ENCODE measurements around the gene C16orf86. TPM values are rescaled to one million over a fixed set of nuclear protein-coding genes. Genes with fewer than 3 reads are reported as not detected.

The C16orf86 gene
- total RNA-seq, 2 experiments from 2014 or later = 2.9 to 4.3 TPM

DNA sequence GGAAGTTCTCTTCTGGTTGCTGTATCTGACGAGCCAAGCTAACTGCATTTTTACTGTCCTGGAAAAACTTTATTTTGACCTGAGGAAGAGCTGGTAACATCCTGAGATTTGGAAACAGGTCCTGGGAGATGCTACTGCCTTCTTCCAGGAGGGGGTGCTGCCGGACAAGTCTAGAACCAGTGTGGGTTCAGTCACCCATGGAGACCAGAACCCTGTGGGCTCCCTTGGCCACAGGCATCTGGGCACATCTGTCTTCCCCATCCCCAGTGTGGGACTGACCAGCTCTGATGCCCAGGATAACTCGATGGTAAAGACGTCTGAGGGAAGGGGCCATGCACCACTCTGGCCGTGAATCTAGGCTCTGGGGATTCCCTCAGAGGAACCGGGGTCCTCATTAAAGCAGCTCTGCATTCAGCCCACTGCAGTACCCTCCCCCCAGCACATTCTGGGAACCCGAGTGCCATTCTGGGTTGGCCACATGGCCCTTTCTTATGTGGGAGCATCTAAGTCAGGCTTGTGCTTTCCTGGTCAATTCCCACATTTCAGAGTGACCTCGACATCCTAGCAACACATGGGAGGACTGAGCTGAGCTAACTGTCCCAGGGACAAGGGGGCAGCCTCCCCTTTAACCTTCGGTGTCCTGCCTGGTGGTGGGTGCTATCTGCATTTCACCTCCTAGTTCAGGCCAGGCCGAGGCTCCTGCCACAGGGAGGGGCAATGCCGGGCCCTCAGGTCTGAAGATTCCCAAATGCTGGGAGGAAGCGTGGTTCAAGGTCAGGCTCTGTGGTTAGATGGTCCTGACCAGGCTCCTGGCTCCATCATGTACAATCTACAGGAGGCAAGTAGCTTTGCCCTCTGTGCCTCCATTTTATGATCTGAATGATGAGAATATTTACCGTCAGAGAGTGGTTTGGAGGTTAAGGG lies 6.4 kb downstream of the C16orf86 start:
- Mint-ChIP-seq H3K9me3 (no peaks in the 10 kb centered on the region), H3K27me3 (no peaks in the 10 kb centered on the region), H3K4me3 (no peak overlapping the region), H3K36me3 (ENCODE audit: low read depth) (no peaks in the 10 kb centered on the region), H3K27ac (no peak overlapping the region), H3K4me1 (peaks cover 5% of the 10 kb centered on the region)
- DNase-seq = peak; percentile 72
- ChIA-PET CTCF (interaction anchor here (0.6 to 16.7 kb wide), 28 partner anchors 9 to 367 kb away, joined by 3 to 179 read pairs (median 4); partner anchors contain the start of genes ATP6V0D1, CARMIL2, GFOD2 and RANBP10), POLR2A (interaction anchor here (1.0 to 1.5 kb wide), 4 partner anchors 12 to 134 kb away, joined by 3 to 6 read pairs (median 4); partner anchors contain the start of genes ACD, GFOD2, RANBP10 and TSNAXIP1)

- H3K4me1 Mint-ChIP-seq = peaks cover 4% of the 10 kb centered on the region
- no peaks in the 10 kb centered on the region for H3K27me3 Mint-ChIP-seq
- CTCF ChIA-PET = interaction anchor here (0.9 to 16.7 kb wide), 9 partner anchors 8 to 200 kb away, joined by 3 to 179 read pairs (median 6); partner anchors contain the start of gene GFOD2
- no peaks in the 10 kb centered on the region for H3K36me3 Mint-ChIP-seq (ENCODE audit: low read depth)
- POLR2A ChIA-PET = interaction anchor here (0.7 to 1.5 kb wide), 4 partner anchors 9 to 133 kb away, joined by 3 to 6 read pairs (median 3); partner anchors contain the start of genes GFOD2, RANBP10 and TSNAXIP1
- no peaks in the 10 kb centered on the region for H3K9me3 Mint-ChIP-seq
- no peak for DNase-seq
- H3K4me3 Mint-ChIP-seq = no peak overlapping the region
- no peak overlapping the region for H3K27ac Mint-ChIP-seq
Observed at GRCh38 chr16:67673712-67674580, 7.3 kb downstream of the C16orf86 start.

DNA sequence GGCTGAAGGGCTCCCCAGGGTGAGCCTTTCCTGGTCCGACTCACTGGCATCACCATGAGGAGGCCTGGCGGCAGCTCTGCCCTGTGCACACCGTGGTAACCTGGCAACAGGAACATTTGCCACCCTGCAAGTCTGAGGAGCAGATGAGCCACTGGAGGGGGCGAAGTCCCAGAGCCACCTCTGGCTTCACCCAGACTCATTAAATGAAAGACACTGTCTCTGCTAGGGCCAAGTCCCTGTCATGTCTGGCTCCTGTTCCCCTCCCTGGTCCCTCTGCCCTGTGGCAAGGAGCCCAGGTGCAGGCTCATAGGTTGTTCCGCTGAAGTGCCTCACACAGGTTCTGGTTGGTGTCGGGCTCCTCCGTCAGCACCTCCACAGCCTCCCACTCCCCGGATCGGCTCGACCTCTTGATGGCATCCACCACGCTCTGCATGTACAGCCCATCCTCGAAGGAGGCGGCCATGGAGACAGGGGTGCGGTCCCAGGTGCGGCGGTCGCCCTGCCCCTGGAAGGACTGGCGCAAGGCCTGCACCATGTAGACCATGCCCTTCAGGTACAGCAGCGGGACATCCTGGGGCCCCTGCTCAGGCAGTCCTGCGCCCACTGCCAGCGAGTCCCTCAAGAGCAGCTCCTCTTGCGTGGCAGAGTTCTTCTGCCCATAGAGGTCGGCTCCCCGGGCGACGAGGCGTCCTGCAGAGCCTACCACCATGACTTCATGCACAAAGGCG lies 8.4 kb downstream of the C16orf86 start:
- ChIA-PET POLR2A (interaction anchor here (0.7 to 1.1 kb wide), 2 partner anchors 8 to 44 kb away, joined by 3 read pairs; partner anchors contain the start of gene GFOD2), CTCF (interaction anchor here (1.2 kb wide), 1 partner anchor 153 kb away, joined by 3 read pairs; no protein-coding TSS in a partner anchor)
- Mint-ChIP-seq H3K36me3 (ENCODE audit: low read depth) (no peaks in the 10 kb centered on the region), H3K27ac (no peak overlapping the region), H3K4me3 (no peak overlapping the region), H3K27me3 (no peaks in the 10 kb centered on the region), H3K9me3 (no peaks in the 10 kb centered on the region), H3K4me1 (peaks cover 4% of the 10 kb centered on the region)
- no peak for DNase-seq

DNA sequence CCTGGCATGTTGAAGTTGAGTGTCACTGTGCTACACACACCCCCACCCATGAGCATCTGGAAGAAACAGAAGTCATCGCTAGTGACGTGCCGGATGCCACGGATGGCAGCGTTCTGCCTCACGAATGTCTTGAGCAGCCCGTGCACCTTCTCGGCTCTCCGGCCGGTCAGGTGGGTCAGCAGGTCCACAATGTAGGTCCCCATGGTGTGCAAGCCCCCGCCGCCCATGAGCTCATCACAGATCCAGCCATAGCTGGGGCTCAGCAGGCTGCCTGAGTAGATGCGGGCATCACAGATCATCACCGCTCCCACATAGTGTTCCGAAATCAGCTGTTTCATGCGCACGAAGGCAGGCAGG lies 8.9 kb downstream of the C16orf86 start:
- CTCF ChIA-PET = interaction anchor here (1.2 kb wide), 1 partner anchor 154 kb away, joined by 3 read pairs; no protein-coding TSS in a partner anchor
- POLR2A ChIA-PET = no interaction called here
- H3K36me3 Mint-ChIP-seq (ENCODE audit: low read depth) = no peaks in the 10 kb centered on the region
- H3K4me3 Mint-ChIP-seq = no peak overlapping the region
- H3K9me3 Mint-ChIP-seq = no peaks in the 10 kb centered on the region
- no peak for DNase-seq
- H3K27me3 Mint-ChIP-seq = no peaks in the 10 kb centered on the region
- no peak overlapping the region for H3K27ac Mint-ChIP-seq
- peaks cover 4% of the 10 kb centered on the region for H3K4me1 Mint-ChIP-seq

- no peak for DNase-seq
- no peak overlapping the region for H3K27ac Mint-ChIP-seq
- H3K36me3 Mint-ChIP-seq (ENCODE audit: low read depth) = no peaks in the 10 kb centered on the region
- peaks cover 4% of the 10 kb centered on the region for H3K4me1 Mint-ChIP-seq
- no peaks in the 10 kb centered on the region for H3K9me3 Mint-ChIP-seq
- no peak overlapping the region for H3K4me3 Mint-ChIP-seq
- POLR2A ChIA-PET = no interaction called here
- no peaks in the 10 kb centered on the region for H3K27me3 Mint-ChIP-seq
- CTCF ChIA-PET = interaction anchor here (1.0 to 1.2 kb wide), 2 partner anchors 129 to 154 kb away, joined by 3 to 4 read pairs; no protein-coding TSS in a partner anchor
Observed at GRCh38 chr16:67675999-67676398, 9.4 kb downstream of the C16orf86 start.

GRCh38 chr16:67676516-67676915 lies 9.9 kb downstream of the C16orf86 start:
- no peak for DNase-seq
- Mint-ChIP-seq H3K4me1 (peaks cover 4% of the 10 kb centered on the region), H3K4me3 (no peak overlapping the region), H3K9me3 (no peaks in the 10 kb centered on the region), H3K36me3 (ENCODE audit: low read depth) (no peaks in the 10 kb centered on the region), H3K27me3 (no peaks in the 10 kb centered on the region), H3K27ac (no peak overlapping the region)
- CTCF ChIA-PET = interaction anchor here (0.7 to 1.0 kb wide), 2 partner anchors 129 to 155 kb away, joined by 4 to 5 read pairs; no protein-coding TSS in a partner anchor
- POLR2A ChIA-PET = no interaction called here

- CTCF ChIA-PET = interaction anchor here (0.7 to 1.0 kb wide), 2 partner anchors 130 to 156 kb away, joined by 4 to 5 read pairs; no protein-coding TSS in a partner anchor
- POLR2A ChIA-PET = no interaction called here
Observed at GRCh38 chr16:67676939-67677338, 10.3 kb downstream of the C16orf86 start.

DNA sequence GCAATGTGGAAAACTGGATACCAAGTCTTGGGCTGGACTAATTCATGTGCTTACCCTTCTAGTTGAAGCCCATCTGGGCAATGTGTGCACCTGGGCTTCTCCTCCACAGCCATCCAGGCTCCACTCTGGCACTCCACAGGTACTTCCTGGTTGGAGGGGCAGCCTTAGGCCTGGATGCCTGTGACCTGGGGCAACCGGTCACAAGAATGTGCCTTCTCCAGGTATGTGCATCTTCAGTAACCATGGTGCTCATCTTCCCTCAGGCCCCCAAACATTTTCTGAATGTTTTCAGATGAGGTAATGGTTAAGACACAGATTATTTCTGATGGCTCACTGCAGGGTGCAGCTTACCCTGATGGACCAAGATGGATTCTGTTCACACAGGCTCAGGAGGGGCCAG lies 11.1 kb downstream of the C16orf86 start:
- POLR2A ChIA-PET = no interaction called here
- H3K27ac Mint-ChIP-seq = no peak overlapping the region
- H3K4me1 Mint-ChIP-seq = no peaks in the 10 kb centered on the region
- H3K9me3 Mint-ChIP-seq = no peaks in the 10 kb centered on the region
- CTCF ChIA-PET = interaction anchor here (1.3 kb wide), 1 partner anchor 139 kb away, joined by 3 read pairs; no protein-coding TSS in a partner anchor
- H3K27me3 Mint-ChIP-seq = no peaks in the 10 kb centered on the region
- DNase-seq = no peak
- H3K36me3 Mint-ChIP-seq (ENCODE audit: low read depth) = peaks cover 5% of the 10 kb centered on the region
- H3K4me3 Mint-ChIP-seq = no peak overlapping the region

More at GRCh38 chr16:67676939-67677338, 10.3 kb downstream of the C16orf86 start:
- no peak for DNase-seq
- Mint-ChIP-seq H3K27ac (no peak overlapping the region), H3K9me3 (no peaks in the 10 kb centered on the region), H3K27me3 (no peaks in the 10 kb centered on the region), H3K4me1 (peaks cover 4% of the 10 kb centered on the region), H3K36me3 (ENCODE audit: low read depth) (no peaks in the 10 kb centered on the region), H3K4me3 (no peak overlapping the region)

- H3K4me3 Mint-ChIP-seq = no peak overlapping the region
- H3K27me3 Mint-ChIP-seq = no peaks in the 10 kb centered on the region
- ChIA-PET CTCF (interaction anchor here (1.3 to 1.8 kb wide), 2 partner anchors 138 to 158 kb away, joined by 3 to 5 read pairs; no protein-coding TSS in a partner anchor), POLR2A (no interaction called here)
- no peak overlapping the region for H3K27ac Mint-ChIP-seq
- DNase-seq = no peak
- H3K9me3 Mint-ChIP-seq = no peaks in the 10 kb centered on the region
- peaks cover 2% of the 10 kb centered on the region for H3K4me1 Mint-ChIP-seq
- peaks cover 9% of the 10 kb centered on the region for H3K36me3 Mint-ChIP-seq (ENCODE audit: low read depth)
Observed at GRCh38 chr16:67678354-67679023, 11.9 kb downstream of the C16orf86 start.

DNA sequence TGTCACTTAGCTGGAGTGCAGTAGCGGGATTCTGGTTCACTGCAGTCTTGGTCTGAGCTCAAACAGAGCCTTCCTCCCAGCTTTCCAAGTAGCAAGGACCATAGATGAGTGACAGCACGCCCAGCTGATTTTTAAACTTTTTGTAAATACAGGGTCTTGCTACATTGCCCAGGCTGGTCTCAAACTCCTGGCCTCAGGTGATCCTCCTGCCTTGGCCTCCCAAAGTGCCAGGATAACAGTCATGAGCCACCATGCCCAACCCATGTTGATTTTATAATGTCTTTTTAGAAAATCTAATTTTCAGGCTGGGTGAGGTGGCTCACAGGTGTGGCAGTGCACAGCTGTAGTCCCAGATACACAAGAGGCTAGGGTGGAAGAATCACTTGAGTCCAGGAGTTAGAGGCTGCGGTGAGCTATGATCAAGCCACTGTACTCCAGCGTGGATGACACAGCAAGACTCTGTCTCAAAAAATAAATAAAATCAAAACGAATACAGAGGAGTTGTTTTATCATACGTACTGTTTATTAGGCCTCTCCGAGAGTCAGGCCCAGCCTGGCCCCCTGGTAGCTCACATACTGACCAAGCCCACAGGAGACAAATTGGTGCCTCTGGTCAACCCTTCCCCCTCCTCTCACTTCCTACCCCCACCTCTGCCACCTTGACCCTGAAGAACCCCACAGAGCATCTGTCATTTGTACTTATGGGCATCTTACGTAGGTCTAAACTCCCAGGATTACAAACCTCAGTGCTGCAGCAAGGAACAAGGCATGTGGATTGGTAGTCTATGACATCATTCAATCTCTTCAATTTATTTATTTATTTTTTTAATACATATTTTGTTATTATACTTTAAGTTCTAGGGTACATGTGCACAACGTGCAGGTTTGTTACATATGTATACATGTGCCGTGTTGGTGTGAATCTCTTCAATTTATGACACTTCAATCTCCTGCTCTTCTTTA lies 13.6 kb downstream of the C16orf86 start:
- ChIA-PET CTCF (interaction anchor here (0.7 to 3.3 kb wide), 4 partner anchors 8 to 197 kb away, joined by 3 to 19 read pairs (median 6); no protein-coding TSS in a partner anchor), POLR2A (no interaction called here)
- no peak for DNase-seq
- no peak overlapping the region for H3K4me3 Mint-ChIP-seq
- H3K27me3 Mint-ChIP-seq = no peaks in the 10 kb centered on the region
- H3K4me1 Mint-ChIP-seq = peaks cover 15% of the 10 kb centered on the region
- no peaks in the 10 kb centered on the region for H3K9me3 Mint-ChIP-seq
- no peak overlapping the region for H3K27ac Mint-ChIP-seq
- H3K36me3 Mint-ChIP-seq (ENCODE audit: low read depth) = peaks cover 18% of the 10 kb centered on the region

GRCh38 chr16:67683767-67684166 lies 17.2 kb downstream of the C16orf86 start:
- Mint-ChIP-seq H3K4me1 (peaks cover 26% of the 10 kb centered on the region), H3K36me3 (ENCODE audit: low read depth) (peaks cover 22% of the 10 kb centered on the region), H3K4me3 (no peak overlapping the region), H3K9me3 (no peaks in the 10 kb centered on the region), H3K27ac (peak overlapping the region; percentile 51), H3K27me3 (no peaks in the 10 kb centered on the region)
- ChIA-PET POLR2A (interaction anchor here (1.1 to 2.1 kb wide), 2 partner anchors 9 to 36 kb away, joined by 3 to 7 read pairs; partner anchors contain the start of gene GFOD2), CTCF (interaction anchor here (1.1 kb wide), 1 partner anchor 15 kb away, joined by 4 read pairs; no protein-coding TSS in a partner anchor)
- DNase-seq = no peak

Data from activated CD4-positive, alpha-beta memory T cell treated with anti-CD3 and anti-CD28 coated beads, Interleukin-2, amount 10 ng/mL, durations not matched to agents 7 days and 5 days (primary cell).